Stimulated activated CD4-positive, alpha-beta T cell treated with anti-CD3 and anti-CD28 coated beads, TNF-alpha, amount 100 ng/mL, for 4 hours (primary cell): ENCODE data around the gene NCS1.
A peak's percentile ranks its signal among the peaks of the same experiment; 100 is the strongest.

Experiments used
- DNase-seq, 3 experiments: peaks; one replicate each; pipeline ENCODE4 v3.0.0-alpha.2; 2020; ENCODE audit warnings: low read depth in 3 of 3

Gene NCS1

GRCh38 chr9:130213911-130214761, 41.9 kb downstream of the NCS1 start:
- no peak for DNase-seq

- DNase-seq = no peak
Measured at GRCh38 chr9:130214776-130215340, 42.7 kb downstream of the NCS1 start.

- DNase-seq = no peak
Measured at GRCh38 chr9:130215341-130216119, 43.3 kb downstream of the NCS1 start.

GRCh38 chr9:130217838-130218237, 45.6 kb downstream of the NCS1 start:
- DNase-seq = no peak

GRCh38 chr9:130219661-130220096, 47.5 kb downstream of the NCS1 start:
- no peak for DNase-seq

- DNase-seq = no peak
Measured at GRCh38 chr9:130220352-130220751, 48.1 kb downstream of the NCS1 start.

GRCh38 chr9:130222833-130223232, 50.6 kb downstream of the NCS1 start:
- DNase-seq = no peak

- DNase-seq = no peak
Measured at GRCh38 chr9:130225071-130225470, 52.9 kb downstream of the NCS1 start.

GRCh38 chr9:130225586-130225985, 53.4 kb downstream of the NCS1 start:
- DNase-seq = no peak

- no peak for DNase-seq
Measured at GRCh38 chr9:130226112-130226511, 53.9 kb downstream of the NCS1 start.

GRCh38 chr9:130227833-130228232, 55.6 kb downstream of the NCS1 start:
- no peak for DNase-seq

- no peak for DNase-seq
Measured at GRCh38 chr9:130229759-130230158, 57.6 kb downstream of the NCS1 start.

- no peak for DNase-seq
Measured at GRCh38 chr9:130230631-130231030, 58.4 kb downstream of the NCS1 start.

GRCh38 chr9:130232899-130233586, 60.8 kb downstream of the NCS1 start:
- no peak for DNase-seq

- DNase-seq = no peak
Measured at GRCh38 chr9:130233587-130233945, 61.4 kb downstream of the NCS1 start.

GRCh38 chr9:130234340-130235260, 62.4 kb downstream of the NCS1 start:
- DNase-seq = no peak

- peak; percentile 40 to 60 (median 44) for DNase-seq
Measured at GRCh38 chr9:130235558-130236435, 63.6 kb downstream of the NCS1 start.

- DNase-seq = no peak
Measured at GRCh38 chr9:130236436-130236985, 64.3 kb downstream of the NCS1 start.

- DNase-seq = no peak
Measured at GRCh38 chr9:130237076-130237475, 64.9 kb downstream of the NCS1 start.
